GM23338 (cell line): Measurements from ENCODE around the gene FGF22. TPM values are rescaled to one million over a fixed set of nuclear protein-coding genes. Genes with fewer than 3 reads are reported as not detected.
A peak's percentile ranks its signal among the peaks of the same experiment; 100 is the strongest.
"Not testable (repeated sequence)": the region's sequence is repeated elsewhere in the genome, so short reads cannot be mapped to it uniquely, and the experiment has no call there.

ENCODE experiments used
- ATAC-seq: fragments of 200-7000 bp; cut with Tn5 transposase; 3 replicates; pipeline ENCODE4 v1.9.1; 2020
- DNase-seq: peaks from one replicate; pipeline ENCODE4 v3.0.0-alpha.2; 2015; ENCODE audit warnings: low spot score
- H2AFZ ChIP-seq: fragments of 200-600 bp; sonication (generic); 2 replicates; pipeline ENCODE4 v1.8.0; 2016; ENCODE audit warnings: antibody characterized with exemption, mild to moderate bottlenecking, moderate library complexity
- H3F3A ChIP-seq: fragments of 200-600 bp; sonication (generic); replicated peaks from 2 replicates; pipeline ENCODE4 v1.8.0; 2017; ENCODE audit warnings: antibody characterized with exemption, mixed run types, low read depth
- H3K27ac ChIP-seq: fragments of 200-600 bp; sonication (generic); 2 replicates; pipeline ENCODE4 v1.6.1; 2016; ENCODE audit warnings: low read depth
- H3K27me3 ChIP-seq: fragments of 200-600 bp; sonication (generic); 2 replicates; pipeline ENCODE4 v1.8.0; 2016; ENCODE audit warnings: mild to moderate bottlenecking, mixed run types, moderate library complexity; ENCODE audit not compliant: insufficient read depth
- H3K36me3 ChIP-seq: fragments of 200-600 bp; sonication (generic); 2 replicates; pipeline ENCODE4 v1.8.0; 2016; ENCODE audit warnings: mild to moderate bottlenecking; ENCODE audit not compliant: insufficient read depth
- H3K4me1 ChIP-seq: fragments of 200-600 bp; sonication (generic); 2 replicates; pipeline ENCODE4 v1.8.0; 2016; ENCODE audit warnings: mild to moderate bottlenecking, moderate library complexity; ENCODE audit not compliant: insufficient read depth
- H3K4me2 ChIP-seq: fragments of 200-600 bp; sonication (generic); 2 replicates; pipeline ENCODE4 v1.7.1; 2017; ENCODE audit warnings: mixed run types
- H3K4me3 ChIP-seq: fragments of 200-600 bp; sonication (generic); 2 replicates; pipeline ENCODE4 v1.6.1; 2016; ENCODE audit warnings: mixed run types
- H3K79me2 ChIP-seq: fragments of 200-600 bp; sonication (generic); replicated peaks from 2 replicates; pipeline ENCODE4 v1.8.0; 2017; ENCODE audit warnings: mild to moderate bottlenecking; ENCODE audit not compliant: insufficient read depth
- H3K9me2 ChIP-seq: fragments of 200-600 bp; sonication (generic); 2 replicates; pipeline ENCODE4 v1.8.0; 2017; ENCODE audit not compliant: insufficient read depth
- H4K20me1 ChIP-seq: fragments of 200-600 bp; sonication (generic); replicated peaks from 2 replicates; pipeline ENCODE4 v1.8.0; 2017; ENCODE audit warnings: mild to moderate bottlenecking; ENCODE audit not compliant: insufficient read depth
- H3K27ac Mint-ChIP-seq: 2 replicates; pipeline ENCODE4 v1.8.0; 2020; ENCODE audit warnings: inconsistent platforms, mild to moderate bottlenecking, moderate library complexity, mixed read lengths
- H3K27me3 Mint-ChIP-seq: 3 replicates; pipeline ENCODE4 v1.8.0; 2022; ENCODE audit warnings: low read depth, mild to moderate bottlenecking, moderate library complexity, mixed read lengths, inconsistent platforms; ENCODE audit not compliant: insufficient read depth, poor library complexity
- H3K36me3 Mint-ChIP-seq: 3 replicates; pipeline ENCODE4 v1.8.0; 2021; ENCODE audit warnings: low read depth, mild to moderate bottlenecking, inconsistent platforms, moderate library complexity, mixed read lengths
- H3K4me1 Mint-ChIP-seq: 3 replicates; pipeline ENCODE4 v1.8.0; 2020; ENCODE audit warnings: mild to moderate bottlenecking, inconsistent platforms, mixed read lengths
- H3K4me3 Mint-ChIP-seq: 3 replicates; pipeline ENCODE4 v1.8.0; 2021; ENCODE audit warnings: moderate library complexity, mild to moderate bottlenecking, inconsistent platforms, mixed read lengths
- H3K9me3 Mint-ChIP-seq: 3 replicates; pipeline ENCODE4 v1.8.0; 2020; ENCODE audit warnings: moderate library complexity, mild to moderate bottlenecking, inconsistent platforms, mixed read lengths
- CREB1 ChIP-seq: fragments of 250-450 bp; sonication (Bioruptor Pico); IDR thresholded peaks from 2 replicates; pipeline ENCODE4 v1.5.0; 2020; ENCODE audit warnings: low read depth, mild to moderate bottlenecking, moderate library complexity
- ETS1 ChIP-seq: IDR thresholded peaks from 2 replicates; pipeline ENCODE4 v1.6.1; 2016; ENCODE audit warnings: antibody characterized with exemption
- EZH2 ChIP-seq: fragments of 200-600 bp; sonication (generic); IDR thresholded peaks from one replicate; pipeline ENCODE4 v1.8.0; 2017; ENCODE audit warnings: antibody characterized with exemption, mild to moderate bottlenecking, low read depth; ENCODE audit not compliant: unreplicated experiment
- EZH2phosphoT487 ChIP-seq: fragments of 200-600 bp; sonication (generic); IDR thresholded peaks from one replicate; pipeline ENCODE4 v1.8.1; 2018; ENCODE audit warnings: antibody characterized with exemption; ENCODE audit not compliant: unreplicated experiment
- JUNB ChIP-seq: IDR thresholded peaks from one replicate; pipeline ENCODE4 v1.6.1; 2016; ENCODE audit warnings: antibody characterized with exemption; ENCODE audit not compliant: unreplicated experiment
- STAT1 ChIP-seq: IDR thresholded peaks from one replicate; pipeline ENCODE4 v1.6.1; 2016; ENCODE audit warnings: antibody characterized with exemption; ENCODE audit not compliant: unreplicated experiment
- ZNF114 ChIP-seq: fragments of 250-450 bp; sonication (Bioruptor Pico); IDR thresholded peaks from 2 replicates; pipeline ENCODE4 v1.5.0; 2020; ENCODE audit warnings: mild to moderate bottlenecking, moderate library complexity
- ZNF331 ChIP-seq: fragments of 250-450 bp; sonication (Bioruptor Pico); IDR thresholded peaks from 2 replicates; pipeline ENCODE4 v1.5.0; 2020; ENCODE audit warnings: low read depth, mild to moderate bottlenecking, moderate library complexity
- polyA plus RNA-seq: library from polyadenylated mRNA; unstranded; fragments of >200 nt; fragmentation: Nextera tagmentation; extraction: Ambion mirVana; gene quantifications from 2 replicates; pipeline ENCODE4 v1.2.1, GENCODE V29; 2016
- total RNA-seq: library from RNA; depleted of rRNA; stranded (reverse); fragments of >200 nt; shearing (Covaris generic); gene quantifications from 2 replicates; pipeline ENCODE4 v1.2.3, GENCODE V29; 2014
- TF ChIP-seq, protein P1 (sequence below): IDR thresholded peaks from one replicate; pipeline ENCODE4 v1.6.1; 2018; ENCODE audit warnings: antibody characterized with exemption; ENCODE audit not compliant: unreplicated experiment
- TF ChIP-seq, protein P2 (sequence below): fragments of 250-450 bp; sonication (Bioruptor Pico); IDR thresholded peaks from 2 replicates; pipeline ENCODE4 v1.5.0; 2020; ENCODE audit warnings: mild to moderate bottlenecking, moderate library complexity

Gene FGF22
- total and polyA plus RNA-seq, 2 experiments from 2014 or later: 1.0 to 2.8 TPM

DNA sequence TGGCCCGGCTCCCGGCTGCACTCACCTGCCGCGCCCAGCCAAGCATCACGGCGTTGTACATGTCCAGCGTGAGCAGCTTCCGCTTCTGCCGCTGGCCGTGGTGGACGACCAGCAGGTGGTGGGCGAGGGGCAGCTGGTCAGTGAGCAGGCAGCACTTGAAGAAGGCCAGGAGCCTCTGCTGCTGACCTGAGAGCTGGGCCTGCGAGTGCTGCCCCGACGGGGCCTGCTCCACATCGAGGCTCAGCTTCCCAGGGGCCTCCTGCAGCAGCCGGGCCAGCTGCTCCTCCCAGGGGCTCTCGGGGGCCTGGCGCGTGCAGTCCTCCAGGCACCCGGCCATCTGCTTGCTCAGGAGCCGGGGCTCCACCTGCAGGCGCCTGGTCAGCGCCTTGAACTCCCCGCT, 10.2 kb upstream of the FGF22 start:
- H3K27ac ChIP-seq: 0 out of 2 replicates have a peak overlapping the region, but pooled peaks have one; percentile 55
- not testable (repeated sequence) for H2AFZ ChIP-seq, H3K27ac Mint-ChIP-seq, H3K36me3 ChIP-seq, ATAC-seq, H3K9me2 ChIP-seq, H3K4me1 ChIP-seq, H3K4me2 ChIP-seq, DNase-seq, H3F3A ChIP-seq, H3K9me3 Mint-ChIP-seq, H3K4me3 ChIP-seq, H3K4me3 Mint-ChIP-seq, H3K27me3 ChIP-seq, H4K20me1 ChIP-seq
- Mint-ChIP-seq H3K27me3 (peaks cover 17% of the 10 kb centered on the region), H3K36me3 (peaks cover 51% of the 10 kb centered on the region), H3K4me1 (peaks cover 10% of the 10 kb centered on the region; the same call in 1 of the 3 replicates)
- H3K79me2 ChIP-seq: peaks cover 40% of the 10 kb centered on the region

GRCh38 chr19:629961-630714, 9.5 kb upstream of the FGF22 start:
- Histone ChIP-seq H3K4me2 (no peak overlapping the region), H3K27me3 (no peaks in the 10 kb centered on the region), H3K79me2 (peaks cover 40% of the 10 kb centered on the region), H3F3A (0 out of 2 replicates have a peak, but pooled peaks cover 5% of the 10 kb centered on the region), H2AFZ (no peak overlapping the region), H3K4me3 (no peak overlapping the region), H3K4me1 (peaks cover 3% of the 10 kb centered on the region; the same call in 1 of the 2 replicates), H3K36me3 (peaks cover 6% of the 10 kb centered on the region; the same call in 1 of the 2 replicates), H4K20me1 (peaks cover 5% of the 10 kb centered on the region), H3K9me2 (no peaks in the 10 kb centered on the region), H3K27ac (no peak overlapping the region)
- TF ChIP-seq ZNF331: no peak
- TF ChIP-seq, protein P1, sequence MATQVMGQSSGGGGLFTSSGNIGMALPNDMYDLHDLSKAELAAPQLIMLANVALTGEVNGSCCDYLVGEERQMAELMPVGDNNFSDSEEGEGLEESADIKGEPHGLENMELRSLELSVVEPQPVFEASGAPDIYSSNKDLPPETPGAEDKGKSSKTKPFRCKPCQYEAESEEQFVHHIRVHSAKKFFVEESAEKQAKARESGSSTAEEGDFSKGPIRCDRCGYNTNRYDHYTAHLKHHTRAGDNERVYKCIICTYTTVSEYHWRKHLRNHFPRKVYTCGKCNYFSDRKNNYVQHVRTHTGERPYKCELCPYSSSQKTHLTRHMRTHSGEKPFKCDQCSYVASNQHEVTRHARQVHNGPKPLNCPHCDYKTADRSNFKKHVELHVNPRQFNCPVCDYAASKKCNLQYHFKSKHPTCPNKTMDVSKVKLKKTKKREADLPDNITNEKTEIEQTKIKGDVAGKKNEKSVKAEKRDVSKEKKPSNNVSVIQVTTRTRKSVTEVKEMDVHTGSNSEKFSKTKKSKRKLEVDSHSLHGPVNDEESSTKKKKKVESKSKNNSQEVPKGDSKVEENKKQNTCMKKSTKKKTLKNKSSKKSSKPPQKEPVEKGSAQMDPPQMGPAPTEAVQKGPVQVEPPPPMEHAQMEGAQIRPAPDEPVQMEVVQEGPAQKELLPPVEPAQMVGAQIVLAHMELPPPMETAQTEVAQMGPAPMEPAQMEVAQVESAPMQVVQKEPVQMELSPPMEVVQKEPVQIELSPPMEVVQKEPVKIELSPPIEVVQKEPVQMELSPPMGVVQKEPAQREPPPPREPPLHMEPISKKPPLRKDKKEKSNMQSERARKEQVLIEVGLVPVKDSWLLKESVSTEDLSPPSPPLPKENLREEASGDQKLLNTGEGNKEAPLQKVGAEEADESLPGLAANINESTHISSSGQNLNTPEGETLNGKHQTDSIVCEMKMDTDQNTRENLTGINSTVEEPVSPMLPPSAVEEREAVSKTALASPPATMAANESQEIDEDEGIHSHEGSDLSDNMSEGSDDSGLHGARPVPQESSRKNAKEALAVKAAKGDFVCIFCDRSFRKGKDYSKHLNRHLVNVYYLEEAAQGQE: no peak
- TF ChIP-seq, protein P2, sequence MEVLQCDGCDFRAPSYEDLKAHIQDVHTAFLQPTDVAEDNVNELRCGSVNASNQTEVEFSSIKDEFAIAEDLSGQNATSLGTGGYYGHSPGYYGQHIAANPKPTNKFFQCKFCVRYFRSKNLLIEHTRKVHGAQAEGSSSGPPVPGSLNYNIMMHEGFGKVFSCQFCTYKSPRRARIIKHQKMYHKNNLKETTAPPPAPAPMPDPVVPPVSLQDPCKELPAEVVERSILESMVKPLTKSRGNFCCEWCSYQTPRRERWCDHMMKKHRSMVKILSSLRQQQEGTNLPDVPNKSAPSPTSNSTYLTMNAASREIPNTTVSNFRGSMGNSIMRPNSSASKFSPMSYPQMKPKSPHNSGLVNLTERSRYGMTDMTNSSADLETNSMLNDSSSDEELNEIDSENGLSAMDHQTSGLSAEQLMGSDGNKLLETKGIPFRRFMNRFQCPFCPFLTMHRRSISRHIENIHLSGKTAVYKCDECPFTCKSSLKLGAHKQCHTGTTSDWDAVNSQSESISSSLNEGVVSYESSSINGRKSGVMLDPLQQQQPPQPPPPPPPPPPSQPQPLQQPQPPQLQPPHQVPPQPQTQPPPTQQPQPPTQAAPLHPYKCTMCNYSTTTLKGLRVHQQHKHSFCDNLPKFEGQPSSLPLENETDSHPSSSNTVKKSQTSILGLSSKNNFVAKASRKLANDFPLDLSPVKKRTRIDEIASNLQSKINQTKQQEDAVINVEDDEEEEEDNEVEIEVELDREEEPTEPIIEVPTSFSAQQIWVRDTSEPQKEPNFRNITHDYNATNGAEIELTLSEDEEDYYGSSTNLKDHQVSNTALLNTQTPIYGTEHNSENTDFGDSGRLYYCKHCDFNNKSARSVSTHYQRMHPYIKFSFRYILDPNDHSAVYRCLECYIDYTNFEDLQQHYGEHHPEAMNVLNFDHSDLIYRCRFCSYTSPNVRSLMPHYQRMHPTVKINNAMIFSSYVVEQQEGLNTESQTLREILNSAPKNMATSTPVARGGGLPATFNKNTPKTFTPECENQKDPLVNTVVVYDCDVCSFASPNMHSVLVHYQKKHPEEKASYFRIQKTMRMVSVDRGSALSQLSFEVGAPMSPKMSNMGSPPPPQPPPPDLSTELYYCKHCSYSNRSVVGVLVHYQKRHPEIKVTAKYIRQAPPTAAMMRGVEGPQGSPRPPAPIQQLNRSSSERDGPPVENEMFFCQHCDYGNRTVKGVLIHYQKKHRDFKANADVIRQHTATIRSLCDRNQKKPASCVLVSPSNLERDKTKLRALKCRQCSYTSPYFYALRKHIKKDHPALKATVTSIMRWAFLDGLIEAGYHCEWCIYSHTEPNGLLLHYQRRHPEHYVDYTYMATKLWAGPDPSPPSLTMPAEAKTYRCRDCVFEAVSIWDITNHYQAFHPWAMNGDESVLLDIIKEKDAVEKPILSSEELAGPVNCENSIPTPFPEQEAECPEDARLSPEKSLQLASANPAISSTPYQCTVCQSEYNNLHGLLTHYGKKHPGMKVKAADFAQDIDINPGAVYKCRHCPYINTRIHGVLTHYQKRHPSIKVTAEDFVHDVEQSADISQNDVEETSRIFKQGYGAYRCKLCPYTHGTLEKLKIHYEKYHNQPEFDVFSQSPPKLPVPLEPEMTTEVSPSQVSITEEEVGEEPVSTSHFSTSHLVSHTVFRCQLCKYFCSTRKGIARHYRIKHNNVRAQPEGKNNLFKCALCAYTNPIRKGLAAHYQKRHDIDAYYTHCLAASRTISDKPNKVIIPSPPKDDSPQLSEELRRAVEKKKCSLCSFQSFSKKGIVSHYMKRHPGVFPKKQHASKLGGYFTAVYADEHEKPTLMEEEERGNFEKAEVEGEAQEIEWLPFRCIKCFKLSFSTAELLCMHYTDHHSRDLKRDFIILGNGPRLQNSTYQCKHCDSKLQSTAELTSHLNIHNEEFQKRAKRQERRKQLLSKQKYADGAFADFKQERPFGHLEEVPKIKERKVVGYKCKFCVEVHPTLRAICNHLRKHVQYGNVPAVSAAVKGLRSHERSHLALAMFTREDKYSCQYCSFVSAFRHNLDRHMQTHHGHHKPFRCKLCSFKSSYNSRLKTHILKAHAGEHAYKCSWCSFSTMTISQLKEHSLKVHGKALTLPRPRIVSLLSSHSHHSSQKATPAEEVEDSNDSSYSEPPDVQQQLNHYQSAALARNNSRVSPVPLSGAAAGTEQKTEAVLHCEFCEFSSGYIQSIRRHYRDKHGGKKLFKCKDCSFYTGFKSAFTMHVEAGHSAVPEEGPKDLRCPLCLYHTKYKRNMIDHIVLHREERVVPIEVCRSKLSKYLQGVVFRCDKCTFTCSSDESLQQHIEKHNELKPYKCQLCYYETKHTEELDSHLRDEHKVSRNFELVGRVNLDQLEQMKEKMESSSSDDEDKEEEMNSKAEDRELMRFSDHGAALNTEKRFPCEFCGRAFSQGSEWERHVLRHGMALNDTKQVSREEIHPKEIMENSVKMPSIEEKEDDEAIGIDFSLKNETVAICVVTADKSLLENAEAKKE (CRISPR knock-in tag): no peak
- no peak for TF ChIP-seq JUNB
- no peak for TF ChIP-seq CREB1
- TF ChIP-seq ZNF114 (CRISPR knock-in tag): no peak
- no peak for TF ChIP-seq STAT1
- no peak for TF ChIP-seq EZH2
- TF ChIP-seq EZH2phosphoT487: no peak
- TF ChIP-seq ETS1: no peak
- ATAC-seq: no peak
- Mint-ChIP-seq H3K4me3 (no peak overlapping the region), H3K9me3 (no peaks in the 10 kb centered on the region), H3K27ac (no peak overlapping the region), H3K36me3 (peaks cover 51% of the 10 kb centered on the region), H3K4me1 (peaks cover 10% of the 10 kb centered on the region; the same call in 1 of the 3 replicates), H3K27me3 (peaks cover 17% of the 10 kb centered on the region)
- DNase-seq: no peak
